LNCaP clone FGC (cell line): ENCODE results near the gene RGS3.

Experiments used
- DNase-seq: peaks from one replicate; pipeline ENCODE4 v3.0.0-alpha.2; 2011; ENCODE audit warnings: low read depth
- H3K4me3 ChIP-seq: 2 replicates; pipeline ENCODE4 v1.5.1; 2011; ENCODE audit warnings: mild to moderate bottlenecking, low read depth, low read length, control low read depth
- TF ChIP-seq, protein P1 (sequence below): IDR thresholded peaks from 2 replicates; pipeline ENCODE4 v1.5.1; 2012; ENCODE audit warnings: mild to moderate bottlenecking; ENCODE audit not compliant: control insufficient read depth, insufficient read depth; ENCODE audit errors: extremely low read depth

RGS3 gene

DNA sequence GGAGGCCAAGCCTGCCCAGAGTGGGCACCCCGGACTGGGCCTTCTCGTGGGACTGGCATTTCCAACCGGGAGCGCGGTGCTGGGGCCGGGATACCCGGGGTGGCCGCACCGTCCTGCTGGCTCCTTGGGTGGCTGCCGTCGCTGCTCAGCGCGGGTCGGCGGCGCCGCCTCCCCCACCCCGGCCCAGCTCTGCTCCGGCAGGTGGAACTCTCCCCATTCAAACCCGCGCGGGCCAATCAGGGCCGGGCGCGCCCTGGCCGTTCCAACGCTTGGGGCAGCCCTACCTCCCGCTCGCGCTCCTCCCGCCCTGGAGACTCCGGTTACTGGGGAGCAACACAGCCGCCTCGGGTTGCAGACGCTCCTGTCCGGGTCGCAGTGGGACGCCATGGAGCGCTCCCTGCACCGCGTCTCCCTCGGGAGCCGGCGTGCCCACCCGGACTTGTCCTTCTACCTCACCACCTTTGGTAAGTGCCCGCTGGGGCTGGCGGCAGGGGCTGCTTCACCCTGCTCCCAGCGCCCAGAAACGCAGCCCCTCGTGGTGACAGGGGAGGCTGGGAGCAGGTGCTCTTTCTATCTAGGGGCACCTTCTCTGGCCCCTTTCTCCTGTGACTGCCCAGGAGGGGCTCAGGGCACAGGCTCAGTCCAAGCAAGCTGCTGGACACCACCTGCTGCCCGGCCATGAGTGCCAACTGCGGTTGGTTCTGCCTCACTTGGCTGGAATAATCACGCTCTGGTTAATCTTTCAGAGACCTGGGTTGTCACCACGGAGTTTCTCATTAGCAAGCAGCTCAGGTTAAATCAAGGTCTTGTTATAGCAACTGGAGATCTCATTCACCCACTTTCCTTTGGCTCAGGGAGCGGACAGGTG, at the start of gene RGS3:
RGS3 (plus strand) TSS at position 310 of the 868 bp plus-strand sequence; CDS start at position 386, 76 bp downstream.
- peak within 1 kb of the TSS; percentile 80 for H3K4me3 ChIP-seq
- TF ChIP-seq, protein P1, sequence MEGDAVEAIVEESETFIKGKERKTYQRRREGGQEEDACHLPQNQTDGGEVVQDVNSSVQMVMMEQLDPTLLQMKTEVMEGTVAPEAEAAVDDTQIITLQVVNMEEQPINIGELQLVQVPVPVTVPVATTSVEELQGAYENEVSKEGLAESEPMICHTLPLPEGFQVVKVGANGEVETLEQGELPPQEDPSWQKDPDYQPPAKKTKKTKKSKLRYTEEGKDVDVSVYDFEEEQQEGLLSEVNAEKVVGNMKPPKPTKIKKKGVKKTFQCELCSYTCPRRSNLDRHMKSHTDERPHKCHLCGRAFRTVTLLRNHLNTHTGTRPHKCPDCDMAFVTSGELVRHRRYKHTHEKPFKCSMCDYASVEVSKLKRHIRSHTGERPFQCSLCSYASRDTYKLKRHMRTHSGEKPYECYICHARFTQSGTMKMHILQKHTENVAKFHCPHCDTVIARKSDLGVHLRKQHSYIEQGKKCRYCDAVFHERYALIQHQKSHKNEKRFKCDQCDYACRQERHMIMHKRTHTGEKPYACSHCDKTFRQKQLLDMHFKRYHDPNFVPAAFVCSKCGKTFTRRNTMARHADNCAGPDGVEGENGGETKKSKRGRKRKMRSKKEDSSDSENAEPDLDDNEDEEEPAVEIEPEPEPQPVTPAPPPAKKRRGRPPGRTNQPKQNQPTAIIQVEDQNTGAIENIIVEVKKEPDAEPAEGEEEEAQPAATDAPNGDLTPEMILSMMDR, result no peak
- DNase-seq, result peak; percentile 32

DNA sequence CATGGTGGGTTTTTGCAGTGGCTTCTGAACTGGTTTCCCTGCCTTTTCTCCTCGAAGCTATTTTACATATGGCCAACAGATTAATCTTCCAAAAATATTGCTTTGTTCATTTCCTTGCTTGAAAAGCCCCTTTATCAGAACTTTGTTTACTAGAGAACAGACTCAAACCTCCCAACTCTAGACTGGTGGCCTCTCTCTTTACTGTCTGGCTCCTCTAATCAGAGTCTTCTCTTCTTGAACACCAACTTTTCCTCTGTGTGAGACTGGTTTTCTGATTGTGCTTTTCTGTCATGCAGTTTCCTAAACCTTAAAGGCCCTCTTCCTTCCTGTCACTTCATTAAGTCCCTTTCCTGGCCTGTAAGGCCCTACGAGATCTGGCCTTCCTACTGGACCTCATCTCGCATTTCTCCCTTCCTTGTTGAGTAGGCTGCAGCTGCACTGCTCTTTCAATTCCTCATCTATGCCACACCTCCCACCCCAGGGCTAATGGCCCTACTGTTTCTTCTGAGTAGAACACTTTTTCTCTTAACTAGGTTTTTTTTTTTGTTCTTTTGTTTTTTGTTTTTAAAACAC, 47.3 kb upstream of the RGS3 start:
- TF ChIP-seq, protein P1, result no peak
- H3K4me3 ChIP-seq, result no peak overlapping the region
- DNase-seq, result no peak

DNA sequence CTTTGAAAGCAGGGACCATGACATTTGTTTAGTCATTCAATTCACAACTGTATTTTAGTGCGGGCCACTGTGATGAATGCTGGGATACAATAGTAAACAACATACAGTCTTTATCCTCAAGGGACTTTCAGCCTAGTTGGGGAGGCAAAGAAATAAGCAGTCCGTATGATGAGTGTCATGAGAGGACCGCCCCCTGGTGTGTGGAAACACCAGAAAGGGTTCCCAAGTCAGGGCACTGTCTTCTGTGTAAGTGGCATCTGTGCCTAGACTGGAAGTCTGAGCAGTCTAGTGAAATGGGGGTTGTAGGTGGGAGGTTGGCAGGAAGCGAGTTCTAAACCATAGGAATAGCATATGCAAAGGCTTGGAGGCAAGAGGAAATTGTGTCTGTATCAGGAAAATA, 46.2 kb upstream of the RGS3 start:
- DNase-seq, result no peak
- TF ChIP-seq, protein P1, result no peak

DNA sequence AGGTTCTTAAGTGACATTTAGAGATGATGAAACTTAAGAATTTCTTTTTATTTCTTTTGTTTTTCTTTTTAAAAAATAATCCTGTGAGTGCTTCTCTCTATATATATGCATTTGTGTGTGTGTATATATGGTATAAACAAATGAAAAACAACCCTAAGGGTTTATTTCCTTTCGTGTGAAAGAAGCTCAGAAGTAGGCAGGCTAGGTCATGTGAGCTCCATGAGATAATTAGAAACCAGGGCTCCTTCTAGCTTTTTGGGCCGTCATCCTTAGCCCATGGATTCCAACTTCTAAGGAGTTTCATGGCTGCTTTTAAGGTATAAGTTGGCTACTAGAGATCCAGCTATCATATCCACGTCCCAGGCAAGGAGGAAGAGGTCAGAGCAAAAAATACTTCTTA, 41.8 kb upstream of the RGS3 start:
- no peak overlapping the region for H3K4me3 ChIP-seq
- TF ChIP-seq, protein P1, result no peak
- DNase-seq, result no peak

More for the DNA sequence above, 46.2 kb upstream of the RGS3 start:
- no peak overlapping the region for H3K4me3 ChIP-seq

DNA sequence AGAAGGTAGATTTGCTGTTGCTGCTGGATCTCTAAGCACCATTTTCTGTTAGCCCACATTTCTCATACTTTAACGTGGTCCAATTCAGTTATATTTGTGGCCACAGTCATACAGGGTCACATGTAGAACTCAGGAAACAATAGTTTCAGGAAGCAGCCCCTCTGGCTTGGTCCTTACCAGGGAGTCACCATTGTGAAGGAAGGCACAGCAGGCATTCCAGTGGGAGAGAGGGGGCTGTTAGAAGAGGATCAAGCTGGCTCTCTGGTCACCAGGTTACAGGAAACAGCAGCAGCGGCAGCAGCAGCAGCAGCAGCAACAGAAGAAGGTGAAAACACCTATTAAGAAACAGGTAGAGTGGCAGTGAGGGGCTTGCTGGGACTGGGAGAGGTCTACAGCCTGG, 38.5 kb upstream of the RGS3 start:
- TF ChIP-seq, protein P1, result no peak
- no peak overlapping the region for H3K4me3 ChIP-seq
- DNase-seq, result no peak

DNA sequence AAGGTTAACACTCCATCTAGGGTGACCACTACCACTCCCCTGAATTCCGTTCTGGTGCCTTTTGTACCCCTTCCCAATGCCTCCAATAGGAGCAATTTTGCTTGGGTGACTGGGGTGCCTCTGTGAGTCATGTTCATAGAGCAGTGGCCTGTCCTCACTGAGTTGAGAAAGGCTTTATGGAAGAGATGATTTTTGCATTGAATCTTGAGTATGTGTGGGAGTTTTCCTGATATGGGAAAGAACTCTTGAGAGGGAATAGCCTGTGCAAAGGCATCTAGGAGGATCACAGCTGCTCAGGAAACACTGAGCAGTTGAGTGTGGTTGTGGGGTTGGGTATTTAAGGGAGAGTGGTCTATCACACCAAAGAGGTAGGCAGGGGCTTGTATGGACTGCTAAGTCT, 36.8 kb upstream of the RGS3 start:
- DNase-seq, result no peak
- no peak overlapping the region for H3K4me3 ChIP-seq
- TF ChIP-seq, protein P1, result no peak
